Measurements from ENCODE around the gene CCDC7. TPM values are rescaled to one million over a fixed set of nuclear protein-coding genes. Genes with fewer than 3 reads are reported as not detected.
"Not testable (repeated sequence)": the region's sequence is repeated elsewhere in the genome, so short reads cannot be mapped to it uniquely, and the experiment has no call there.

CCDC7 gene
- 3.9 TPM for polyA plus RNA-seq (2013, experiment 1 of 4)
- 1.4 TPM for polyA plus RNA-seq (2013, experiment 2 of 4)
- 2.1 TPM for polyA plus RNA-seq (2013, experiment 3 of 4)
- polyA plus RNA-seq (2013, experiment 4 of 4): 3.2 TPM

DNA sequence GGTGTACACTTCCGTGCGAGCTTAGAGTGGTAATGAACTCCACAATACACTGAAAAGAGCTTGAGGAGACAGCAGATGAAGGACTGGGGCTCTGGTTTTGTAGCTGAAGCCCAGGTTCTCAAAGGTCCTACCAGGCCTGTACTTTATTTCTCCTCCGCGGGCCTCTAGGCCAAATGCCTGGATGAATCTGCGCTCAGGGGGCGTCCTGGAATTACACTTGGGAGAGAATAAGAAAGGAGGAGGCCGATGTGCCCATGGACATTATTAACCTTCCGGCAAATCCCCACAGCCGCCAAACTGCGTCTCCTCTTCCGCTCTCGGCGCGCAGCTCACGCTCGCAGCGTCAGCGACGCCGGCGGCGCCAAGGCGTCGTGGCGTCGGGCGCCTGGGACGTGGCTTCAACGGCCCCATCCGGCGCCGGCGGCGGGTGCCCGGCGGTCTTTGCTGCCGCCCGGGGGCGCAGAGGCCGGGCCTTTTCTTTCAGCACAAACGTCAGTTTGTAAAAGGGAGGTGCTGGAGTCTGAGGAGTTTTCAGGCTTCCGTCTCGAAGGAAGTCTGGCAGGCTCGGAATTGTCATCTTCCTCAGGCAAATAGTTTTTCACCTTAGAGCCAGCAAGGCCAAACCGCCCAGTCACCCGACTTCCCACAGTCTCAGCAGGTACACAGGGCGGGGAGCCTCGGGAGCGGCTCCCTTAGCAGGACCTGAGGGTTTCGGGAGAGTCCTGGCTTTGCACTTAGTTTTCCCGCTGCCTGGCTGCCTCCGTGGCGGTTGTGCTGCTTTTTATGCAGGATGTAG, at the start of gene CCDC7:
Gene CCDC7 (plus strand): TSS at position 401 of the 796 bp plus-strand sequence. CDS start 5,503 bp downstream, outside the sequence.
- Histone ChIP-seq H3K36me3 (ENCODE audit: control insufficient read depth, insufficient read depth, low read length) (no peaks in the 10 kb centered on the region), H3K27me3 (ENCODE audit: control insufficient read depth, insufficient read depth, low read length, poor library complexity, severe bottlenecking) (no peaks in the 10 kb centered on the region), H3K27ac (ENCODE audit: insufficient read depth, low read depth, low read length, poor library complexity, severe bottlenecking) (peak within 1 kb of the TSS; percentile 0), H3K4me1 (ENCODE audit: control insufficient read depth, insufficient read depth, low read length) (no peaks in the 10 kb centered on the region), H3K9me3 (ENCODE audit: control insufficient read depth, low read length) (no peaks in the 10 kb centered on the region), H3K4me3 (ENCODE audit: insufficient read depth, low read depth, low read length) (peak within 1 kb of the TSS; percentile 45)
- 3% methylated on average over 53 of the region's 53 CpGs for WGBS, 2 experiments

- H3K27me3 ChIP-seq (ENCODE audit: control insufficient read depth, insufficient read depth, low read length, poor library complexity, severe bottlenecking); H3K4me3 ChIP-seq (ENCODE audit: insufficient read depth, low read depth, low read length); H3K27ac ChIP-seq (ENCODE audit: insufficient read depth, low read depth, low read length, poor library complexity, severe bottlenecking); H3K9me3 ChIP-seq (ENCODE audit: control insufficient read depth, low read length); H3K36me3 ChIP-seq (ENCODE audit: control insufficient read depth, insufficient read depth, low read length); H3K4me1 ChIP-seq (ENCODE audit: control insufficient read depth, insufficient read depth, low read length): not testable (repeated sequence)
- no CpG with 5 or more reads among the region's 3 CpGs for WGBS, 2 experiments
Observed at GRCh38 chr10:32397163-32397562, 48.8 kb upstream of the CCDC7 start.

DNA sequence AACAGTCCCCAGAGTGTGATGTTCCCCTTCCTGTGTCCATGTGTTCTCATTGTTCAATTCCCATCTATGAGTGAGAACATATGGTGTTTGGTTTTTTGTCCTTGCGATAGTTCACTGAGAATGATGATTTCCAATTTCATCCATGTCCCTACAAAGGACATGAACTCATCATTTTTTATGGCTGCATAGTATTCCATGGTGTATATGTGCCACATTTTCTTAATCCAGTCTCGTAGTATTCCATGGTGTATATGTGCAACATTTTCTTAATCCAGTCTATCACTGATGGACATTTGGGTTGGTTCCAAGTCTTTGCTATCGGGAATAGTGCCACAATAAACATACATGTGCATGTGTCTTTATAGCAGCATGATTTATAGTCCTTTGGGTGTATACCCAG, 46.2 kb upstream of the CCDC7 start:
- not testable (repeated sequence) for H3K4me3 ChIP-seq (ENCODE audit: insufficient read depth, low read depth, low read length)

GRCh38 chr10:32400961-32401360, 45.0 kb upstream of the CCDC7 start:
- Histone ChIP-seq H3K9me3 (ENCODE audit: control insufficient read depth, low read length) (no peaks in the 10 kb centered on the region), H3K36me3 (ENCODE audit: control insufficient read depth, insufficient read depth, low read length) (no peaks in the 10 kb centered on the region), H3K27me3 (ENCODE audit: control insufficient read depth, insufficient read depth, low read length, poor library complexity, severe bottlenecking) (no peaks in the 10 kb centered on the region), H3K4me1 (ENCODE audit: control insufficient read depth, insufficient read depth, low read length) (no peaks in the 10 kb centered on the region), H3K27ac (ENCODE audit: insufficient read depth, low read depth, low read length, poor library complexity, severe bottlenecking) (no peak overlapping the region), H3K4me3 (ENCODE audit: insufficient read depth, low read depth, low read length) (no peak overlapping the region)

More for the DNA sequence above, 46.2 kb upstream of the CCDC7 start:
- WGBS, 2 experiments: 95 to 96% methylated on average over 2 of the region's 3 CpGs
- H3K36me3 ChIP-seq (ENCODE audit: control insufficient read depth, insufficient read depth, low read length); H3K27ac ChIP-seq (ENCODE audit: insufficient read depth, low read depth, low read length, poor library complexity, severe bottlenecking); H3K9me3 ChIP-seq (ENCODE audit: control insufficient read depth, low read length); H3K27me3 ChIP-seq (ENCODE audit: control insufficient read depth, insufficient read depth, low read length, poor library complexity, severe bottlenecking); H3K4me1 ChIP-seq (ENCODE audit: control insufficient read depth, insufficient read depth, low read length): not testable (repeated sequence)

DNA sequence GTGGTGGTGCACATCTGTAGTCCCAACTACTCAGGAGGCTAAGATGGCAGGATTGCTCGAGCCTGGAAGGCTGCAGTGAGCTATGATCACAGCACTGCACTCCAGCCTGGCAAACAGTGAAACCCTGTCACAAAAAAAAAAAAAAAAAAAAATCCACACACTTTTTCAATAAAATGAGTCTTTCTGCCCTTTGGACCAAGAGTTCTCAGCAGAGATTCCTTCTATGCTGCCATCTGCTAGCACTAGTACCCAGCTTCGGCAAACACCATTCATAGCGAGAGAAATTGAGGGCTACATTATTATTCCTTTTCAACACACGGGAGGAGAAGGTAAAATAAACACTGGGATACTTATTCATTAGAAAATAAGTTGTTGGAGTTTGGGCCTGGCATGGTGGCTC, 43.4 kb upstream of the CCDC7 start:
- Histone ChIP-seq H3K4me3 (ENCODE audit: insufficient read depth, low read depth, low read length) (no peak overlapping the region), H3K36me3 (ENCODE audit: control insufficient read depth, insufficient read depth, low read length) (no peaks in the 10 kb centered on the region), H3K27ac (ENCODE audit: insufficient read depth, low read depth, low read length, poor library complexity, severe bottlenecking) (no peak overlapping the region), H3K4me1 (ENCODE audit: control insufficient read depth, insufficient read depth, low read length) (no peaks in the 10 kb centered on the region), H3K9me3 (ENCODE audit: control insufficient read depth, low read length) (no peaks in the 10 kb centered on the region), H3K27me3 (ENCODE audit: control insufficient read depth, insufficient read depth, low read length, poor library complexity, severe bottlenecking) (no peaks in the 10 kb centered on the region)
- 96 to 97% methylated on average over 4 of the region's 4 CpGs for WGBS, 2 experiments

GRCh38 chr10:32403091-32403490, 42.8 kb upstream of the CCDC7 start:
- Histone ChIP-seq H3K36me3 (ENCODE audit: control insufficient read depth, insufficient read depth, low read length) (no peaks in the 10 kb centered on the region), H3K9me3 (ENCODE audit: control insufficient read depth, low read length) (no peaks in the 10 kb centered on the region), H3K4me3 (ENCODE audit: insufficient read depth, low read depth, low read length) (no peak overlapping the region), H3K4me1 (ENCODE audit: control insufficient read depth, insufficient read depth, low read length) (no peaks in the 10 kb centered on the region), H3K27me3 (ENCODE audit: control insufficient read depth, insufficient read depth, low read length, poor library complexity, severe bottlenecking) (no peaks in the 10 kb centered on the region), H3K27ac (ENCODE audit: insufficient read depth, low read depth, low read length, poor library complexity, severe bottlenecking) (no peak overlapping the region)
- 94% methylated on average over 2 of the region's 2 CpGs for WGBS, 2 experiments

GRCh38 chr10:32408690-32409089, 37.2 kb upstream of the CCDC7 start:
- 94 to 97% methylated on average over 5 of the region's 5 CpGs for WGBS, 2 experiments
- H3K27ac ChIP-seq (ENCODE audit: insufficient read depth, low read depth, low read length, poor library complexity, severe bottlenecking): no peak overlapping the region
- no peaks in the 10 kb centered on the region for H3K27me3 ChIP-seq (ENCODE audit: control insufficient read depth, insufficient read depth, low read length, poor library complexity, severe bottlenecking)
- no peak overlapping the region for H3K4me3 ChIP-seq (ENCODE audit: insufficient read depth, low read depth, low read length)
- no peaks in the 10 kb centered on the region for H3K9me3 ChIP-seq (ENCODE audit: control insufficient read depth, low read length)
- no peaks in the 10 kb centered on the region for H3K4me1 ChIP-seq (ENCODE audit: control insufficient read depth, insufficient read depth, low read length)
- no peaks in the 10 kb centered on the region for H3K36me3 ChIP-seq (ENCODE audit: control insufficient read depth, insufficient read depth, low read length)

- Histone ChIP-seq H3K4me3 (ENCODE audit: insufficient read depth, low read depth, low read length) (no peak overlapping the region), H3K9me3 (ENCODE audit: control insufficient read depth, low read length) (no peaks in the 10 kb centered on the region), H3K27me3 (ENCODE audit: control insufficient read depth, insufficient read depth, low read length, poor library complexity, severe bottlenecking) (no peaks in the 10 kb centered on the region), H3K27ac (ENCODE audit: insufficient read depth, low read depth, low read length, poor library complexity, severe bottlenecking) (no peak overlapping the region), H3K36me3 (ENCODE audit: control insufficient read depth, insufficient read depth, low read length) (no peaks in the 10 kb centered on the region), H3K4me1 (ENCODE audit: control insufficient read depth, insufficient read depth, low read length) (no peaks in the 10 kb centered on the region)
- 81 to 92% methylated on average over 2 to 3 of the region's 3 CpGs for WGBS, 2 experiments
Observed at GRCh38 chr10:32409741-32410140, 36.2 kb upstream of the CCDC7 start.

DNA sequence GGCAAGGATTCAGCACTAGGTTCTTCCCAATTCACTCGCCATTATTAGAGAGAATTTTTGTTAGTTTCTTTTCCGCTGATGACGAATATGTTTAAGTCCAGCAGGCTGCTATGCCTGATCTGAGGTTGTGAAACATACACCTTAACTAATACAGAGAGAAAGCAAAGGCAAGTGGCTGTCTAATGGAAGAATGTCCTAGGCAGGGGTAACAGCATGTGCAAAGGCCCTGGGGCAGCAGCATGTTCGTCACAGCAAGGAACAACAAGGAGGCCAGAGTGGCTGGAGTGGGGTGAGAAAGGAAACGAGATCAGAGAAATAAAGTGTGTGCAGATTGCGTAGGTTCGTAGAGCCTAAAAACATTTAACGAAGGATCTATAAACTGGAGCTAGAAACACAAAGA, 35.4 kb upstream of the CCDC7 start:
- 90 to 95% methylated on average over 7 to 8 of the region's 8 CpGs for WGBS, 2 experiments
- Histone ChIP-seq H3K36me3 (ENCODE audit: control insufficient read depth, insufficient read depth, low read length) (no peaks in the 10 kb centered on the region), H3K27me3 (ENCODE audit: control insufficient read depth, insufficient read depth, low read length, poor library complexity, severe bottlenecking) (no peaks in the 10 kb centered on the region), H3K27ac (ENCODE audit: insufficient read depth, low read depth, low read length, poor library complexity, severe bottlenecking) (no peak overlapping the region), H3K9me3 (ENCODE audit: control insufficient read depth, low read length) (no peaks in the 10 kb centered on the region), H3K4me3 (ENCODE audit: insufficient read depth, low read depth, low read length) (no peak overlapping the region), H3K4me1 (ENCODE audit: control insufficient read depth, insufficient read depth, low read length) (no peaks in the 10 kb centered on the region)

DNA sequence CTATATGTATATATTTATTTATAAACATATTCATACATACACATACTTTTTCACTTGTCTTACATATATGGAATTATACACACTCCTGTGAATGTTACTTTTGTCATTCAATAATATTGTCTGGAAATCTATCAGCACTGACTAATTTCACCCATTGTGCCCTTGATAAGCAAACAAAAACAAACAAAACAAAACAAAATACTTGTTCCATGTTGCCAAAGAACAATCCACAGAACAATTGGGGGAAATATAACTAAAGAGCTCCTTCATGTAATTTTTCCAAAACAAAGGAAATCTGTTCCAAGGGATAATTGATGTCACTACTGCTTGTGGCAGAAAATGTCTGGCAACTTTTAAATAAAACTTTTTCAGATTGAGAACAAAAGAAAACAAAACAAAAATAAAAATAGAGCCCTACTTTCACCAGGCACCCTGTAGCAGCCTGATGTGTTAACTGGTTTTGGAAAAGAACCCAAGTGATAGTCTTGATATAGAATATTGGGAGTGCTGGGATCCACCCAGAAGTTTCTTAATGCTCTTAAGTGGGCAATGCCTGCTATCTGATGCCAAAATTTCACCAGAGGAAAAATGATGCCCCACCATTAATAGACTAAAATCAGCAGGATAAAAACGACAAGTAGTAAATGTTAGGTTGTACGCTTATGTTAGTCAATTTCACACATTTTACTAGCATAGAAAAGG, 34.0 kb upstream of the CCDC7 start:
- Histone ChIP-seq H3K9me3 (ENCODE audit: control insufficient read depth, low read length) (no peaks in the 10 kb centered on the region), H3K36me3 (ENCODE audit: control insufficient read depth, insufficient read depth, low read length) (no peaks in the 10 kb centered on the region), H3K27me3 (ENCODE audit: control insufficient read depth, insufficient read depth, low read length, poor library complexity, severe bottlenecking) (no peaks in the 10 kb centered on the region), H3K27ac (ENCODE audit: insufficient read depth, low read depth, low read length, poor library complexity, severe bottlenecking) (no peak overlapping the region), H3K4me3 (ENCODE audit: insufficient read depth, low read depth, low read length) (no peak overlapping the region), H3K4me1 (ENCODE audit: control insufficient read depth, insufficient read depth, low read length) (no peaks in the 10 kb centered on the region)
- 82% methylated on average over 2 of the region's 2 CpGs; no CpG with 5 or more reads in 1 of the 2 experiments for WGBS, 2 experiments

Data from ectodermal cell (in vitro differentiated cells).